Measurements from ENCODE around the gene NYAP1.
"Not testable (repeated sequence)": the region's sequence is repeated elsewhere in the genome, so short reads cannot be mapped to it uniquely, and the experiment has no call there.

The NYAP1 gene

GRCh38 chr7:100492738-100493475 lies 9.2 kb downstream of the NYAP1 start:
- Histone ChIP-seq H3K27me3 (ENCODE audit: low read depth) (0 out of 2 replicates have a peak, but pooled peaks cover 3% of the 10 kb centered on the region), H3K36me3 (replicated peaks) (no peaks in the 10 kb centered on the region), H3K4me3 (no peak overlapping the region), H3K4me1 (no peaks in the 10 kb centered on the region), H3K9me3 (no peaks in the 10 kb centered on the region)
- no peak for DNase-seq (ENCODE audit: low spot score in 2 of 2)
- in situ Hi-C loops (cut with MboI; ENCODE audit: low sequenced_read_pairs): no loop called here

- H3K4me3 ChIP-seq: no peak overlapping the region
- no peaks in the 10 kb centered on the region for H3K9me3 ChIP-seq
- H3K36me3 ChIP-seq (replicated peaks): no peaks in the 10 kb centered on the region
- peak in 1 of 2 experiments; percentile 57 for DNase-seq (ENCODE audit: low spot score in 2 of 2)
- no peaks in the 10 kb centered on the region for H3K4me1 ChIP-seq
- in situ Hi-C loops (cut with MboI; ENCODE audit: low sequenced_read_pairs): no loop called here
- H3K27me3 ChIP-seq (ENCODE audit: low read depth): 0 out of 2 replicates have a peak, but pooled peaks cover 3% of the 10 kb centered on the region
Measured at GRCh38 chr7:100493476-100494264, 9.9 kb downstream of the NYAP1 start.

GRCh38 chr7:100496509-100496908 lies 12.8 kb downstream of the NYAP1 start:
- Histone ChIP-seq H3K9me3 (no peaks in the 10 kb centered on the region), H3K27me3 (ENCODE audit: low read depth) (0 out of 2 replicates have a peak, but pooled peaks cover 3% of the 10 kb centered on the region), H3K4me1 (no peaks in the 10 kb centered on the region), H3K36me3 (replicated peaks) (no peaks in the 10 kb centered on the region), H3K4me3 (no peak overlapping the region)
- DNase-seq (ENCODE audit: low spot score in 2 of 2): no peak
- in situ Hi-C loops (cut with MboI; ENCODE audit: low sequenced_read_pairs): no loop called here

- H3K4me3 ChIP-seq; in situ Hi-C loops (cut with MboI; ENCODE audit: low sequenced_read_pairs); H3K36me3 ChIP-seq (replicated peaks); H3K9me3 ChIP-seq; DNase-seq (ENCODE audit: low spot score in 2 of 2); H3K27me3 ChIP-seq (ENCODE audit: low read depth); H3K4me1 ChIP-seq: not testable (repeated sequence)
Measured at GRCh38 chr7:100500743-100501142, 17.0 kb downstream of the NYAP1 start.

GRCh38 chr7:100504031-100504430 lies 20.3 kb downstream of the NYAP1 start:
- H3K36me3 ChIP-seq (replicated peaks); H3K4me1 ChIP-seq; in situ Hi-C loops (cut with MboI; ENCODE audit: low sequenced_read_pairs); H3K4me3 ChIP-seq; DNase-seq (ENCODE audit: low spot score in 2 of 2); H3K9me3 ChIP-seq; H3K27me3 ChIP-seq (ENCODE audit: low read depth): not testable (repeated sequence)

- Histone ChIP-seq H3K36me3 (replicated peaks) (no peaks in the 10 kb centered on the region), H3K27me3 (ENCODE audit: low read depth) (no peaks in the 10 kb centered on the region), H3K4me1 (no peaks in the 10 kb centered on the region), H3K4me3 (no peak overlapping the region), H3K9me3 (no peaks in the 10 kb centered on the region)
- in situ Hi-C loops (cut with MboI; ENCODE audit: low sequenced_read_pairs): no loop called here
- no peak for DNase-seq (ENCODE audit: low spot score in 2 of 2)
Measured at GRCh38 chr7:100504887-100505611, 21.3 kb downstream of the NYAP1 start.

GRCh38 chr7:100506356-100506923 lies 22.7 kb downstream of the NYAP1 start:
- DNase-seq (ENCODE audit: low spot score in 2 of 2): peak in 1 of 2 experiments; percentile 45
- in situ Hi-C loops (cut with MboI; ENCODE audit: low sequenced_read_pairs): no loop called here
- Histone ChIP-seq H3K4me1 (no peaks in the 10 kb centered on the region), H3K9me3 (no peaks in the 10 kb centered on the region), H3K36me3 (replicated peaks) (no peaks in the 10 kb centered on the region), H3K4me3 (no peak overlapping the region), H3K27me3 (ENCODE audit: low read depth) (no peaks in the 10 kb centered on the region)

GRCh38 chr7:100509231-100509630 lies 25.5 kb downstream of the NYAP1 start:
- H3K9me3 ChIP-seq: no peaks in the 10 kb centered on the region
- no peaks in the 10 kb centered on the region for H3K27me3 ChIP-seq (ENCODE audit: low read depth)
- H3K36me3 ChIP-seq (replicated peaks): no peaks in the 10 kb centered on the region
- no peaks in the 10 kb centered on the region for H3K4me1 ChIP-seq
- in situ Hi-C loops (cut with MboI; ENCODE audit: low sequenced_read_pairs): no loop called here
- H3K4me3 ChIP-seq: no peak overlapping the region
- no peak for DNase-seq (ENCODE audit: low spot score in 2 of 2)

- Histone ChIP-seq H3K4me1 (no peaks in the 10 kb centered on the region), H3K36me3 (replicated peaks) (no peaks in the 10 kb centered on the region), H3K9me3 (no peaks in the 10 kb centered on the region), H3K27me3 (ENCODE audit: low read depth) (no peaks in the 10 kb centered on the region), H3K4me3 (no peak overlapping the region)
- in situ Hi-C loops (cut with MboI; ENCODE audit: low sequenced_read_pairs): no loop called here
- no peak for DNase-seq (ENCODE audit: low spot score in 2 of 2)
Measured at GRCh38 chr7:100510437-100511239, 26.9 kb downstream of the NYAP1 start.

GRCh38 chr7:100513212-100513810 lies 29.6 kb downstream of the NYAP1 start:
- no peaks in the 10 kb centered on the region for H3K27me3 ChIP-seq (ENCODE audit: low read depth)
- H3K36me3 ChIP-seq (replicated peaks): no peaks in the 10 kb centered on the region
- H3K4me3 ChIP-seq: no peak overlapping the region
- in situ Hi-C loops (cut with MboI; ENCODE audit: low sequenced_read_pairs): no loop called here
- H3K4me1 ChIP-seq: no peaks in the 10 kb centered on the region
- no peak for DNase-seq (ENCODE audit: low spot score in 2 of 2)
- H3K9me3 ChIP-seq: no peaks in the 10 kb centered on the region

- H3K36me3 ChIP-seq (replicated peaks): no peaks in the 10 kb centered on the region
- in situ Hi-C loops (cut with MboI; ENCODE audit: low sequenced_read_pairs): no loop called here
- H3K9me3 ChIP-seq: no peaks in the 10 kb centered on the region
- H3K27me3 ChIP-seq (ENCODE audit: low read depth): no peaks in the 10 kb centered on the region
- H3K4me3 ChIP-seq: no peak overlapping the region
- no peak for DNase-seq (ENCODE audit: low spot score in 2 of 2)
- no peaks in the 10 kb centered on the region for H3K4me1 ChIP-seq
Measured at GRCh38 chr7:100515072-100515532, 31.4 kb downstream of the NYAP1 start.

- in situ Hi-C loops (cut with MboI; ENCODE audit: low sequenced_read_pairs): no loop called here
- Histone ChIP-seq H3K27me3 (ENCODE audit: low read depth) (no peaks in the 10 kb centered on the region), H3K4me1 (no peaks in the 10 kb centered on the region), H3K36me3 (replicated peaks) (no peaks in the 10 kb centered on the region), H3K4me3 (no peak overlapping the region), H3K9me3 (no peaks in the 10 kb centered on the region)
- no peak for DNase-seq (ENCODE audit: low spot score in 2 of 2)
Measured at GRCh38 chr7:100516135-100516812, 32.5 kb downstream of the NYAP1 start.
